Caco-2 (cell line): ENCODE results near the gene RAD54L. TPM values are rescaled to one million over a fixed set of nuclear protein-coding genes. Genes with fewer than 3 reads are reported as not detected.
"Not testable (repeated sequence)": the region's sequence is repeated elsewhere in the genome, so short reads cannot be mapped to it uniquely, and the experiment has no call there.

ENCODE experiments used
- BruUV-seq: library from RNA; stranded (reverse); fragments of 400-500 nt; replicated peaks from 2 replicates; lab custom pipeline; 2021; lab: Mats Ljungman, UMichigan
- CTCF ChIA-PET: fragments of 300-600 bp; sonication (Branson Sonifier 250); formaldehyde crosslinking; loops from one replicate; lab custom pipeline; 2022; ENCODE audit warnings: antibody characterized with exemption; lab: Charles Lee
- POLR2A ChIA-PET: fragments of 300-600 bp; sonication (Branson Sonifier 250); formaldehyde crosslinking; loops from one replicate; lab custom pipeline; 2022; ENCODE audit warnings: antibody characterized with exemption; lab: Charles Lee
- DNase-seq, 2 experiments: peaks; one replicate each; pipeline versions ENCODE4 v3.0.0 to v3.0.0-alpha.2; 2020 to 2022
- H3K27me3 ChIP-seq: replicated peaks from 2 replicates; pipeline ENCODE4 v1.6.0; 2011; ENCODE audit warnings: low read length; ENCODE audit not compliant: control insufficient read depth, insufficient read depth
- H3K36me3 ChIP-seq: 2 replicates; pipeline ENCODE4 v1.5.1; 2011; ENCODE audit warnings: low read length; ENCODE audit not compliant: control insufficient read depth, insufficient read depth
- H3K4me1 ChIP-seq: fragments of 250-450 bp; sonication (Bioruptor Pico); 2 replicates; pipeline ENCODE4 v1.5.1; 2020; ENCODE audit warnings: mild to moderate bottlenecking
- H3K4me3 ChIP-seq: 2 replicates; pipeline ENCODE4 v1.5.1; 2011; ENCODE audit warnings: low read depth, mild to moderate bottlenecking, control low read depth, low read length
- H3K9me3 ChIP-seq: fragments of 250-450 bp; sonication (Bioruptor Pico); 2 replicates; pipeline ENCODE4 v1.5.1; 2020; ENCODE audit warnings: mild to moderate bottlenecking, moderate library complexity
- H3K27ac Mint-ChIP-seq: one replicate; pipeline ENCODE4 v1.8.0; 2022; ENCODE audit warnings: mixed read lengths; ENCODE audit not compliant: unreplicated experiment
- H3K27me3 Mint-ChIP-seq: one replicate; pipeline ENCODE4 v1.8.0; 2022; ENCODE audit warnings: mixed read lengths; ENCODE audit not compliant: insufficient read depth, unreplicated experiment
- H3K36me3 Mint-ChIP-seq: one replicate; pipeline ENCODE4 v1.8.0; 2022; ENCODE audit warnings: mild to moderate bottlenecking, mixed read lengths; ENCODE audit not compliant: insufficient read depth, unreplicated experiment
- H3K4me1 Mint-ChIP-seq: one replicate; pipeline ENCODE4 v1.8.0; 2022; ENCODE audit warnings: low read depth, mixed read lengths; ENCODE audit not compliant: unreplicated experiment
- H3K4me3 Mint-ChIP-seq: one replicate; pipeline ENCODE4 v1.8.0; 2022; ENCODE audit warnings: mild to moderate bottlenecking, moderate library complexity, mixed read lengths; ENCODE audit not compliant: unreplicated experiment
- H3K9me3 Mint-ChIP-seq: one replicate; pipeline ENCODE4 v1.8.0; 2022; ENCODE audit warnings: mixed read lengths; ENCODE audit not compliant: unreplicated experiment
- intact Hi-C: fragments of 100-400 bp; cut with micrococcal nuclease; formaldehyde crosslinking; loops from one replicate; pipeline ENCODE4 v1.10.0; 2022; ENCODE audit not compliant: unreplicated experiment
- total RNA-seq: library from RNA; stranded (reverse); gene quantifications from 2 replicates; pipeline ENCODE4 v1.2.3, GENCODE V29; 2022
- TF ChIP-seq, protein P1 (sequence below), 2 experiments: fragments of 200-600 bp in 1 of 2; IDR thresholded peaks; 1 replicate in 1 of 2; 2 replicates in 1 of 2; pipeline versions ENCODE4 v1.5.1 to v1.8.0; 2011 to 2022; ENCODE audit warnings: antibody characterized with exemption in 1 of 2, control low read depth in 1 of 2, inconsistent platforms in 1 of 2, low read depth in 1 of 2, low read length in 1 of 2, mild to moderate bottlenecking in 1 of 2, moderate library complexity in 1 of 2; ENCODE audit not compliant: insufficient read depth in 1 of 2, severe bottlenecking in 1 of 2, unreplicated experiment in 1 of 2

RAD54L gene
- total RNA-seq, 1 experiment from 2014 or later: 29.1 TPM

DNA sequence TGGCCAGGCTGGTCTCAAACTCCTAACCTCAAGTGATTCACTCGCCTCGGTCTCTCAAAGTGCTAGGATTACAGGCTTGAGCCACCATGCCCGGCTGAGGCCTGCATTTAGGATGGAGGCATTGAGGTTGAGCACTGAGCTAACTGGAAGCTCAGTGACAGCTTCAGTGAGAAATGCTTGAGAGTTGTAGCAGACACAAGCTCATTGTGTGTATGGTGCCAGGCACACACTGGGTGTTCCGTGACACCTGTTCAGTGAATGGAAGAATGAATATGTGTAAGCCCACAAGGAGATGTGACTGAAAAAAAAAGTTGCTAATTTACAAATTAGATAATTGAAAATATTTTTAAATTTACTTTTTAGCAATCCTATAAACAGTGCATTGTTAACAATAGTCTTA is 22.6 kb upstream of the RAD54L start:
- H3K9me3 ChIP-seq: no peaks in the 10 kb centered on the region
- H3K4me1 Mint-ChIP-seq: no peaks in the 10 kb centered on the region
- POLR2A ChIA-PET: no interaction called here
- no peak overlapping the region for H3K4me3 Mint-ChIP-seq
- intact Hi-C loops: loop anchor here (1.0 kb wide), 1 partner anchor 19 kb away; no protein-coding TSS in a partner anchor
- H3K36me3 Mint-ChIP-seq: no peaks in the 10 kb centered on the region
- H3K27me3 ChIP-seq: no peaks in the 10 kb centered on the region
- no peak overlapping the region for H3K4me3 ChIP-seq
- H3K9me3 Mint-ChIP-seq: no peaks in the 10 kb centered on the region
- no peaks in the 10 kb centered on the region; the same call in 1 of the 2 replicates for H3K4me1 ChIP-seq
- CTCF ChIA-PET: no interaction called here
- no peak for DNase-seq
- H3K27ac Mint-ChIP-seq: no peak overlapping the region
- no peaks in the 10 kb centered on the region for H3K36me3 ChIP-seq
- TF ChIP-seq, protein P1, sequence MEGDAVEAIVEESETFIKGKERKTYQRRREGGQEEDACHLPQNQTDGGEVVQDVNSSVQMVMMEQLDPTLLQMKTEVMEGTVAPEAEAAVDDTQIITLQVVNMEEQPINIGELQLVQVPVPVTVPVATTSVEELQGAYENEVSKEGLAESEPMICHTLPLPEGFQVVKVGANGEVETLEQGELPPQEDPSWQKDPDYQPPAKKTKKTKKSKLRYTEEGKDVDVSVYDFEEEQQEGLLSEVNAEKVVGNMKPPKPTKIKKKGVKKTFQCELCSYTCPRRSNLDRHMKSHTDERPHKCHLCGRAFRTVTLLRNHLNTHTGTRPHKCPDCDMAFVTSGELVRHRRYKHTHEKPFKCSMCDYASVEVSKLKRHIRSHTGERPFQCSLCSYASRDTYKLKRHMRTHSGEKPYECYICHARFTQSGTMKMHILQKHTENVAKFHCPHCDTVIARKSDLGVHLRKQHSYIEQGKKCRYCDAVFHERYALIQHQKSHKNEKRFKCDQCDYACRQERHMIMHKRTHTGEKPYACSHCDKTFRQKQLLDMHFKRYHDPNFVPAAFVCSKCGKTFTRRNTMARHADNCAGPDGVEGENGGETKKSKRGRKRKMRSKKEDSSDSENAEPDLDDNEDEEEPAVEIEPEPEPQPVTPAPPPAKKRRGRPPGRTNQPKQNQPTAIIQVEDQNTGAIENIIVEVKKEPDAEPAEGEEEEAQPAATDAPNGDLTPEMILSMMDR (IDR thresholded peaks at IDR 0.05; ENCODE audit: insufficient read depth in 1 of 2, low read depth in 1 of 2, low read length in 1 of 2, severe bottlenecking in 1 of 2, unreplicated experiment in 1 of 2): no peak
- no TSS peak for BruUV-seq
- H3K27me3 Mint-ChIP-seq: no peaks in the 10 kb centered on the region

DNA sequence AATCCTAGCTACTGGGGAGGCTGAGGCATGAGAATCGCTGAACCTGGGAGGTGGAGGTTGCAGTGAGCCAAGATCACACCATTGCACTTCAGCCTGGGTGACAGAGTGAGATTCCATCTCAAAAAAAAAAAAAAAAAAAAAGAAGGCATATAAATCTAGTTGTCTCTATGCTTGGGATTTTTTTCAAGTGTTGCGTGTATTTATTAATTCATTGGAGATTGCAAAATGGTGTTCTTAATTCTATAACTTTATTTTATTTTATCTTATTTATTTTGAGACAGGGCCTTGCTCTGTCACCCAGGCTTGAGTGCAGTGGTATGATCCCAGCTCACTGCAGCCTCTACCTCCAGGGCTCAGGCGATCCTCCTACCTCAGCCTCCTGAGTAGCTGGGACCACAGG is 16.3 kb upstream of the RAD54L start:
- CTCF ChIA-PET: interaction anchor here (1.4 kb wide), 1 partner anchor 8 kb away, joined by 3 read pairs; no protein-coding TSS in a partner anchor
- H3K9me3 ChIP-seq, H3K4me3 ChIP-seq, H3K4me1 ChIP-seq, H3K9me3 Mint-ChIP-seq, H3K27me3 ChIP-seq, DNase-seq, H3K27ac Mint-ChIP-seq, intact Hi-C loops, H3K4me1 Mint-ChIP-seq, H3K36me3 Mint-ChIP-seq, H3K36me3 ChIP-seq, POLR2A ChIA-PET, H3K27me3 Mint-ChIP-seq, H3K4me3 Mint-ChIP-seq, BruUV-seq: not testable (repeated sequence)

DNA sequence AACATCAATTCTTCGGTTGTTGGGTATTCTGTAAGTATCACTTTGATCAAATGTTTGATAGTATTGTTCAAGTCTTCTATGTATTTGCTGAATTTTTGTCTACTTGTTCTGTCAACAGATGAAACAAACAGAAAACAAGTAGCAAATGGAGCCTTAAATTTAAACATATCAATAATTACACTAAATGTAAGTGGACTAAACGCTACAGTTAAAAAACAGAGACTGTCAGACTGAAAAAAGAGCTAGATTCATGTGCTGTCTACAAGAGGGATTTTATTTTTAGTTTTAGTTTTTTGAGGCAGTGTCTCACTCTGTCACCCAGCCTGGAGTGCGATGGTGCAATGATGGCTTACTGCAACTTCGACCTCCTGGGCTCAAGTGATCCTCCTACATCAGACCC is 10.7 kb upstream of the RAD54L start:
- no peaks in the 10 kb centered on the region for H3K27me3 ChIP-seq
- ChIA-PET CTCF (no interaction called here), POLR2A (no interaction called here)

DNA sequence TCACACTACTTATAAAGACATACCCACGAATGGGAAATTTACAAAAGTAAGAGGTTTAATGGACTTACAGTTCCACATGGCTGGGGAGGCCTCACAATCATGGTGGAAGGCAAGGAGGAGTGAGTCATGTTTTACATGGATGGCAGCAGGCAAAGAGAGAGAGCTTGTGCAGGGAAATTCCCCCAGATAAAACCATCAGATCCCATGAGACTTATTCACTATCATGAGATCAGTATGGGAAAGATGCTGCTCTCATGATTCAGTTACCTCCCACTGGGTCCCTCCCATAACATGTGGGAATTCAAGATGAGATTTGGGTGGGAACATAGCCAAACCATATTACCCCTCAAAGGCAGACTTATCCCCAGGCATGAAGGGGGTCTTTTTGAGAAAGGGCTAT is 8.7 kb upstream of the RAD54L start:
- H3K4me3 Mint-ChIP-seq, POLR2A ChIA-PET, BruUV-seq, H3K36me3 Mint-ChIP-seq, H3K27ac Mint-ChIP-seq, H3K9me3 Mint-ChIP-seq, H3K4me1 Mint-ChIP-seq, H3K36me3 ChIP-seq, intact Hi-C loops, H3K27me3 Mint-ChIP-seq, CTCF ChIA-PET, DNase-seq, H3K4me1 ChIP-seq, H3K4me3 ChIP-seq, H3K9me3 ChIP-seq, H3K27me3 ChIP-seq: not testable (repeated sequence)

More for the DNA sequence above, 10.7 kb upstream of the RAD54L start:
- TF ChIP-seq, protein P1 (IDR thresholded peaks at IDR 0.05; ENCODE audit: insufficient read depth in 1 of 2, low read depth in 1 of 2, low read length in 1 of 2, severe bottlenecking in 1 of 2, unreplicated experiment in 1 of 2): no peak
- Mint-ChIP-seq H3K36me3 (peaks cover 4% of the 10 kb centered on the region), H3K4me1 (no peaks in the 10 kb centered on the region), H3K9me3 (no peaks in the 10 kb centered on the region), H3K4me3 (no peak overlapping the region), H3K27ac (no peak overlapping the region), H3K27me3 (no peaks in the 10 kb centered on the region)
- Histone ChIP-seq H3K36me3 (no peaks in the 10 kb centered on the region), H3K4me1 (no peaks in the 10 kb centered on the region), H3K9me3 (no peaks in the 10 kb centered on the region), H3K4me3 (no peak overlapping the region)
- no TSS peak for BruUV-seq
- intact Hi-C loops: no loop called here
- no peak for DNase-seq

DNA sequence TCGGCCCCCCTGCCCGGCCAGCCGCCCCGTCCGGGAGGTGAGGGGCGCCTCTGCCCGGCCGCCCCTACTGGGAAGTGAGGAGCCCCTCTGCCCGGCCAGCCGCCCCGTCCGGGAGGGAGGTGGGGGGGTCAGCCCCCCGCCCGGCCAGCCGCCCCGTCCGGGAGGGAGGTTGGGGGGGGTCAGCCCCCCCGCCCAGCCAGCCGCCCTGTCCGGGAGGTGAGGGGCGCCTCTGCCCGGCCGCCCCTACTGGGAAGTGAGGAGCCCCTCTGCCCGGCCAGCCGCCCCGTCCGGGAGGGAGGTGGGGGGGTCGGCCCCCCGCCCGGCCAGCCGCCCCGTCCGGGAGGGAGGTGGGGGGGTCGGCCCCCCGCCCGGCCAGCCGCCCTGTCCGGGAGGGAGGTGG is 5.8 kb upstream of the RAD54L start:
- H3K4me3 ChIP-seq, DNase-seq, H3K9me3 Mint-ChIP-seq, H3K27ac Mint-ChIP-seq, H3K4me1 ChIP-seq, H3K36me3 ChIP-seq, H3K4me1 Mint-ChIP-seq, H3K36me3 Mint-ChIP-seq, H3K9me3 ChIP-seq, H3K27me3 Mint-ChIP-seq, CTCF ChIA-PET, intact Hi-C loops, BruUV-seq, POLR2A ChIA-PET, H3K27me3 ChIP-seq, H3K4me3 Mint-ChIP-seq: not testable (repeated sequence)
